HEK293 (cell line): ENCODE results near the gene CCR5AS.

Experiments used
- CTCF ChIP-seq: fragments of 450-650 bp; formaldehyde crosslinking; IDR thresholded peaks from 2 replicates; pipeline ENCODE4 v1.5.1; 2016; ENCODE audit warnings: missing biosample characterization, missing genetic modification characterization
- YY1 ChIP-seq: fragments of 450-650 bp; formaldehyde crosslinking; IDR thresholded peaks from 2 replicates; pipeline ENCODE4 v1.5.1; 2018; ENCODE audit warnings: missing biosample characterization, missing genetic modification characterization
- ZBTB21 ChIP-seq: fragments of 450-650 bp; formaldehyde crosslinking; IDR thresholded peaks from 2 replicates; pipeline ENCODE4 v1.5.1; 2017; ENCODE audit warnings: missing biosample characterization, missing genetic modification characterization
- ZBTB49 ChIP-seq: fragments of 450-650 bp; formaldehyde crosslinking; IDR thresholded peaks from 2 replicates; pipeline ENCODE4 v1.5.1; 2016; ENCODE audit warnings: missing biosample characterization, missing genetic modification characterization, low read depth
- ZBTB8A ChIP-seq: fragments of 450-650 bp; formaldehyde crosslinking; IDR thresholded peaks from 2 replicates; pipeline ENCODE4 v1.5.1; 2016; ENCODE audit warnings: missing biosample characterization, missing genetic modification characterization
- ZNF211 ChIP-seq: fragments of 450-650 bp; formaldehyde crosslinking; IDR thresholded peaks from 2 replicates; pipeline ENCODE4 v1.5.1; 2016; ENCODE audit warnings: low read depth, missing biosample characterization, missing genetic modification characterization

GRCh38 chr3:46358466-46358865, 48.4 kb downstream of the CCR5AS start:
- TF ChIP-seq CTCF (tag by site-specific recombination) (no peak), ZBTB49 (tag by site-specific recombination) (no peak), YY1 (tag by site-specific recombination) (no peak), ZNF211 (no peak), ZBTB8A (tag by site-specific recombination) (no peak), ZBTB21 (tag by site-specific recombination) (no peak)
